ENCODE results near the gene TENT5A.

DNA sequence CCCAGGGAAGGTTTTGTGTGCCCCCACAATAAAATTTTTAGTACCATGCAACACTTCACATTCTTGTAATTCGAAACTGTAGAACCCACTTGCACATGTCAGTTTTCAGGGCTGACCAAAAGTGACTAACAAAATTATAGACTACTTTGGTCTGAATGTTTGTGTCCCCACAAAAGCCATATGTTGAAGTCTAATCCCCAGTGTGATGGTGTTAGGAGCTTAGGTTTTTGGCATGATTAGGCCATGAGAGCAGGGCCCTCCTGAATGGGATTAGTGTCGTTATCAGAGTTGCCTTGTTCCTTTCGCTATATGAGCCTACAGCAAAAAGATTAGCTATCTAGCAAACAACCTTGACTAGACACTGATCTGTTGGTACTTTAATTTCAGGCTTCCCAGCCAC lies 49.0 kb upstream of the TENT5A start:
- TF ChIP-seq POLR2A (IDR thresholded peaks at IDR 0.05): no peak
- TF ChIP-seq, protein P1, sequence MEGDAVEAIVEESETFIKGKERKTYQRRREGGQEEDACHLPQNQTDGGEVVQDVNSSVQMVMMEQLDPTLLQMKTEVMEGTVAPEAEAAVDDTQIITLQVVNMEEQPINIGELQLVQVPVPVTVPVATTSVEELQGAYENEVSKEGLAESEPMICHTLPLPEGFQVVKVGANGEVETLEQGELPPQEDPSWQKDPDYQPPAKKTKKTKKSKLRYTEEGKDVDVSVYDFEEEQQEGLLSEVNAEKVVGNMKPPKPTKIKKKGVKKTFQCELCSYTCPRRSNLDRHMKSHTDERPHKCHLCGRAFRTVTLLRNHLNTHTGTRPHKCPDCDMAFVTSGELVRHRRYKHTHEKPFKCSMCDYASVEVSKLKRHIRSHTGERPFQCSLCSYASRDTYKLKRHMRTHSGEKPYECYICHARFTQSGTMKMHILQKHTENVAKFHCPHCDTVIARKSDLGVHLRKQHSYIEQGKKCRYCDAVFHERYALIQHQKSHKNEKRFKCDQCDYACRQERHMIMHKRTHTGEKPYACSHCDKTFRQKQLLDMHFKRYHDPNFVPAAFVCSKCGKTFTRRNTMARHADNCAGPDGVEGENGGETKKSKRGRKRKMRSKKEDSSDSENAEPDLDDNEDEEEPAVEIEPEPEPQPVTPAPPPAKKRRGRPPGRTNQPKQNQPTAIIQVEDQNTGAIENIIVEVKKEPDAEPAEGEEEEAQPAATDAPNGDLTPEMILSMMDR (IDR thresholded peaks at IDR 0.05): no peak

All from stomach (tissue), 4 donors.